Measurements from ENCODE around the gene OR13J1. TPM values are rescaled to one million over a fixed set of nuclear protein-coding genes. Genes with fewer than 3 reads are reported as not detected.
"Not testable (repeated sequence)": the region's sequence is repeated elsewhere in the genome, so short reads cannot be mapped to it uniquely, and the experiment has no call there.

Gene OR13J1
- total RNA-seq, 1 donor from 2014 or later, result not detected

GRCh38 chr9:35915681-35916294, 45.6 kb upstream of the OR13J1 start:
- peaks cover 20% of the 10 kb centered on the region for H3K27me3 Mint-ChIP-seq (ENCODE audit: unreplicated experiment)
- peak overlapping the region; percentile 88 for H3K27ac Mint-ChIP-seq (ENCODE audit: unreplicated experiment)
- no peak overlapping the region for H3K4me3 Mint-ChIP-seq (ENCODE audit: unreplicated experiment)
- H3K36me3 Mint-ChIP-seq (ENCODE audit: low read depth, unreplicated experiment), result peaks cover 5% of the 10 kb centered on the region
- H3K4me1 Mint-ChIP-seq (ENCODE audit: unreplicated experiment), result peaks cover 52% of the 10 kb centered on the region
- no peak for TF ChIP-seq CTCF (IDR thresholded peaks at IDR 0.05; ENCODE audit: unreplicated experiment)
- peak; percentile 19 for DNase-seq (ENCODE audit: low spot score)
- H3K9me3 Mint-ChIP-seq (ENCODE audit: unreplicated experiment), result no peaks in the 10 kb centered on the region

GRCh38 chr9:35914301-35914807, 44.2 kb upstream of the OR13J1 start:
- no peak for TF ChIP-seq CTCF (IDR thresholded peaks at IDR 0.05; ENCODE audit: unreplicated experiment)
- Mint-ChIP-seq H3K4me1 (ENCODE audit: unreplicated experiment) (peaks cover 57% of the 10 kb centered on the region), H3K9me3 (ENCODE audit: unreplicated experiment) (no peaks in the 10 kb centered on the region), H3K27ac (ENCODE audit: unreplicated experiment) (no peak overlapping the region), H3K27me3 (ENCODE audit: unreplicated experiment) (peaks cover 24% of the 10 kb centered on the region), H3K4me3 (ENCODE audit: unreplicated experiment) (no peak overlapping the region), H3K36me3 (ENCODE audit: low read depth, unreplicated experiment) (peaks cover 10% of the 10 kb centered on the region)
- DNase-seq (ENCODE audit: low spot score), result peak; percentile 43

- H3K9me3 Mint-ChIP-seq (ENCODE audit: unreplicated experiment); H3K4me3 Mint-ChIP-seq (ENCODE audit: unreplicated experiment); DNase-seq (ENCODE audit: low spot score); H3K27ac Mint-ChIP-seq (ENCODE audit: unreplicated experiment): not testable (repeated sequence)
- peaks cover 33% of the 10 kb centered on the region for H3K27me3 Mint-ChIP-seq (ENCODE audit: unreplicated experiment)
- H3K36me3 Mint-ChIP-seq (ENCODE audit: low read depth, unreplicated experiment), result peaks cover 10% of the 10 kb centered on the region
- peaks cover 57% of the 10 kb centered on the region for H3K4me1 Mint-ChIP-seq (ENCODE audit: unreplicated experiment)
These were observed 43.2 kb upstream of the OR13J1 start for GRCh38 chr9:35913429-35913828.

- Mint-ChIP-seq H3K4me1 (ENCODE audit: unreplicated experiment) (peaks cover 58% of the 10 kb centered on the region), H3K36me3 (ENCODE audit: low read depth, unreplicated experiment) (peaks cover 10% of the 10 kb centered on the region), H3K27ac (ENCODE audit: unreplicated experiment) (no peak overlapping the region)
These were observed 42.7 kb upstream of the OR13J1 start for GRCh38 chr9:35912791-35913400.

GRCh38 chr9:35911690-35912089, 41.5 kb upstream of the OR13J1 start:
- H3K27ac Mint-ChIP-seq (ENCODE audit: unreplicated experiment), result no peak overlapping the region
- peaks cover 41% of the 10 kb centered on the region for H3K27me3 Mint-ChIP-seq (ENCODE audit: unreplicated experiment)
- peaks cover 62% of the 10 kb centered on the region for H3K4me1 Mint-ChIP-seq (ENCODE audit: unreplicated experiment)
- H3K36me3 Mint-ChIP-seq (ENCODE audit: low read depth, unreplicated experiment), result peaks cover 10% of the 10 kb centered on the region
- TF ChIP-seq CTCF (IDR thresholded peaks at IDR 0.05; ENCODE audit: unreplicated experiment), result no peak
- H3K4me3 Mint-ChIP-seq (ENCODE audit: unreplicated experiment), result peak overlapping the region; percentile 91
- H3K9me3 Mint-ChIP-seq (ENCODE audit: unreplicated experiment), result no peaks in the 10 kb centered on the region
- no peak for DNase-seq (ENCODE audit: low spot score)

More at GRCh38 chr9:35912791-35913400, 42.7 kb upstream of the OR13J1 start:
- Mint-ChIP-seq H3K27me3 (ENCODE audit: unreplicated experiment) (peaks cover 36% of the 10 kb centered on the region), H3K9me3 (ENCODE audit: unreplicated experiment) (no peaks in the 10 kb centered on the region), H3K4me3 (ENCODE audit: unreplicated experiment) (peak overlapping the region; percentile 62)
- no peak for TF ChIP-seq CTCF (IDR thresholded peaks at IDR 0.05; ENCODE audit: unreplicated experiment)
- DNase-seq (ENCODE audit: low spot score), result no peak
